NOMO-1 (cell line): ENCODE measurements around the gene FRMPD2.

Source experiments
- DNase-seq, 2 experiments: peaks; one replicate each; lab custom pipeline; 2025; ENCODE audit not compliant: unreplicated experiment in 2 of 2; lab: John Stamatoyannopoulos, UW

The FRMPD2 gene

DNA sequence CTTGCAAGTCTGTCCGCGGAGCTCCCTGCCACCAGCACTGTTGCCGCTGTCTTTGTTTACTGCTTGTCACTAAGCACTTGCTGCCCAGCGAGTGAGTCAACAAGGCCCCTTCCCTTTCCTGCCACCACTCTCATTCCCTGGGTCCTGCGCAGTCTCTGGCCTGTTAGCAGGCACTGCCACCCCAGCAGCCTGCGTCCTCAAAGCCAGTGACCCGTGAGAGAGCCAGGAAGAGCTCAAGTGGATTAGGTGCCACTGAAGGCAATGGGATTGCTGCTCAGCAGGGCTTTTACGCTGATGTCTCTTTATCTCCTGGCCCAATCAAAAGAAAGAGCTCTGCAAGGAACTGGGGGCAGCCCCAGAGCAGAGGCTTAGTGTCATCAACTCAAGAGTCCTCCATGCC lies at the start of gene FRMPD2:
TSS of gene FRMPD2 (minus strand) at position 61 of the 400 bp plus-strand sequence. CDS start 129 bp downstream, outside the sequence.
- no peak for DNase-seq

- no peak for DNase-seq
Measured at GRCh38 chr10:48322017-48322416, 47.5 kb upstream of the FRMPD2 start.

DNA sequence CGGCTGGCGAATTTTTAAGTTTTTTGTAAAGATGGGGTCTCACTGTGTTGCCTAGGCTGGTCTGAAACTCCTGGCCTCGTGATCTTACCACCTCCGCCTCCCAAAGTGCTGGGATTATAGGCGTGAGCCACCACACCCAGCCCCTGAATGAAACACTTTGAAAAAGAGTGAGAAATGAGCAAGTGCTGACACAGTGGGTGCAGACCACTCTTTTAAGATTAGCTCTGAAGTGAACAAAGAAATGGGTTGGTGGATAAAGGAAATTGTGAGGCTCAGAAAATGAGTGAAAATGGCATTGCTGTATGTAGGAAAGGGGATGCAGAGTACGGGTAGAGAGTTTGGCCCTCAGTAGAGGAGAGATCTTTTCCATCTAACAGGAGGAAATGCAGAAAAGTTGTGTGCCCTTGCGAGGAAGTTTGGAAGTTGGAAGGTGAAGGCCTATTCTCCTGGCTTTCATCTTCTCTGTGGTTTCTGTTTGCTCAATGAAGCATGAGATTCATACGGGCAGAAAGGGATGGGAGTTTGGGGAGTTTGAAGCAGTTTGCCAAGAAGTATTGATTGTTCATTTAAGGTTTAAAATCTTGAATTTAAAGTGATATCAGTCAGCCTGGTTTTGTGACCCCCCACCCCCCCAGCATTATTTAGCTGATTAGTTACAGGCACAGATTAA lies 43.0 kb upstream of the FRMPD2 start:
- no peak for DNase-seq

DNA sequence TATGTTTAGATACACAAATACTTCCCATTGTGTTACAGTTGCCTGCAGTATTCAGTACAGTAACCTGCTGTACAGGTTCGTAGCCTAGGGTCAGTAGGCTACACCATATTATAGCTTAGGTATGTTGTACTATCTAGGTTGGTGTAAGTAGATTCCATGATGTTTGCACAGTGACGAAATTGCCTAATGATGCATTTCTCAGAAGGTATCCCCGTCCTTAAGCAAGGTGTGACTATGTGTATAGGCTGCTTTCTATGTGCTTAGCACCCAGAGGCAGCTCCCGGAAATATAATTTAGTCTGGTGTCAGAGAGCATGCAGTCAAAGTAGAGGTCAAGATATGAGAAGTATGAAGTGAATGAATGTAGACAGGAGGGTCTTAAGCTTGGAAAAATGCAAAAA lies 41.7 kb upstream of the FRMPD2 start:
- no peak for DNase-seq

DNA sequence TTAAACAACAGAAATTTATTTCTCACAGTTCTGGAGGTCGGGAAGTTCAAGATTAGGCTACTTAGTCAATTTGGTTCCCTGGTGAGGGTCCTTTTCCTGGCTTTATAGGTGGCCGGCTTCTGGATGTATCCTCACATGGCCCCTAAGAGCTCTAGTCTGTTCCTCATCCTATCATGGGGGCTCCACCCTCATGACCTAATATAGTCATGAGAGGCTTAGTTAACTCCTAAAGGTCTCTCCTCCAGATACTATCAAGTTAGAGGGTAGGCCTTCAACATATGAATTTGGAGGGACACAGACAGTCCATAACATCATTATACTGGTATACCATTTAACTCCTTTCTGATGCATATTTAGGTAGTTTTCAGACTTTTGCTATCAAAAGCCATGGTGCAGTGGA lies 39.6 kb upstream of the FRMPD2 start:
- DNase-seq, result no peak

- DNase-seq, result peak in 1 of 2 experiments; percentile 3
Measured at GRCh38 chr10:48309711-48310226, 35.3 kb upstream of the FRMPD2 start.

DNA sequence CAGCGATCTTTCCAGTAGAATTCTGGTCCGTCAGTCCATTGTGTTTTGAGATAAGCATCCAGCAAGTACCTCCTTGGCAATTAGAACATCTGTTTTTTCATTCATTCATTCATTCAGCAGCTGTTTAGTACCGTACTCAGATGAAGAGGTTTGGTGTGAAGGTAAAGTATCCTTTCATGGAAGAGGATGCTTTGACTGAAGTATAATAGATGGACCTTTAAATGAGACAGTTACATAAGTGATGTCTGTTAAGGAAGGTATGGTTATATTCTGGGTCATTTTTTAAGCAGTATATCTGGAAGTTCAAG lies 33.2 kb upstream of the FRMPD2 start:
- DNase-seq, result peak in 1 of 2 experiments; percentile 3

- peak; percentile 50 to 57 for DNase-seq
Measured at GRCh38 chr10:48306870-48307710, 32.6 kb upstream of the FRMPD2 start.

DNA sequence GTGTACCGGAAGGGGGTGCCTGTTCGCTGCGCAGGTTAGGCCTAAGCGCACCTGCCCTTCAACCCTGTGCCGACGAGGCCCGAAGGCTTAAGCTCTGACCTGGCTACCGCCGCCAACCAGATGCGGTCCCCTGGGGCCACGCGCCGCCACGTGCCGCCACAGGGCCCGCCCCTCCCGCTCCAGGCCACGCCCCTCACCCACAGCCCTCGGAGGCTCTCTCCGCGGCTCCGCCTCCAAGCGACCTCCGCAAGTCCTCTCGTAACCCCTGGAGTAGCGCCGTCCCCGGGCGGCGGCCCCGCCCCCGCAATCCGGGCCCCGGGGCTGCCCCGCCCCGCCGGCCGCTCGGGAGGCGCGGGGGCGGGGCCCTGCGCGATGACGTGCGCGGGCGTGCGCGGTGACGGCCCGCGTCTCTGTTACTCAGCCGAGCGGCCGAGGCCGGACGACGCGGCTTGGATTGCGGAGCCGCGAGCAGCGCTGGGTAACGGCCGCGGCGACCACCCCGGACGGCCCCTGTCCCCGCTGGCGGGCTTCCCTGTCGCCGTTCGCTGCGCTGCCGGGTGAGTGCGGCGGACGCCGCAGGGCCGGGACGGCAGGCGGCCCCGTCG lies 31.9 kb upstream of the FRMPD2 start, which contains the start of gene MAPK8:
TSS of gene MAPK8 (plus strand) at position 413 of the 605 bp plus-strand sequence. CDS start 94,984 bp downstream, outside the sequence.
- DNase-seq, result peak; percentile 81 to 93

GRCh38 chr10:48305905-48306264 lies 31.4 kb upstream of the FRMPD2 start:
- no peak for DNase-seq

GRCh38 chr10:48302515-48303476 lies 28.3 kb upstream of the FRMPD2 start:
- DNase-seq, result no peak

DNA sequence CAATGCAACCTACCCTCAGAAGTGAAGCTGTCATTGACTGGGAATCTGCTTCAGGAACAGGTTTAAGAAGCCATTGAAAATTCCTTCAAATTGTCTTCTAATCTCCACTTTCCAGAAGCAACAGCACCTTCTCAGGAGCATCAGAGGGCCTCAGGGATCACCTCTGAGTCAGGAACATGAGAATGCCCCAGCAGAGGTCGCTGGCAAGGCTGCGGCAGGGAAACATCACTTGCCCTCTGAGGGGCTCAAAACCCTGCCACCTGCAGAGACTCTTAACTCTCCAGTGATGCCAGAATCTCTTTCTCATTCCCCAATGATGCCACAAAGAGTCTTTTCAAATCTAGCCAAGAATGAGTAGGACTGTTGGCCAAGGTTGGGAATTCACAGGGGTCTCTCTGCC lies 26.1 kb upstream of the FRMPD2 start:
- DNase-seq, result no peak

DNA sequence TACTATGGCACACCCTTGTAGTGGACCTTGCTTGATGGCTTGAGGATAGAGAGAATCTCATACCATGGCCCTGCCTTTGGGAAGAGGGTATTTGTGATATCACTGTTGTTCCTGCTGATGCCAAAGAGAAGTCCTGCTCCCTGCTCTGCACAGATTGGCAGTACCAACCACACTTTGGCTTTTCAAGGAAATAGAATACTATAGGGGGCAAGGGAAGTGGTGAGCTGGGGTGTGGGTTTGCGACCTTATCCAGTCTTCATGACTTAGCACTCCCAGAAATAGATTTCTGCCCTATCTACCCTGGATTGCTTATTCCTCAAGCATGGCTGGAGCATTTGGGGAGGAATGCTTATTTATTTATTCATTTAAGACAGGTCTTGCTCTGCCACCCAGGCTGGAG lies 25.2 kb upstream of the FRMPD2 start:
- no peak for DNase-seq

GRCh38 chr10:48299066-48299465 lies 24.6 kb upstream of the FRMPD2 start:
- no peak for DNase-seq

DNA sequence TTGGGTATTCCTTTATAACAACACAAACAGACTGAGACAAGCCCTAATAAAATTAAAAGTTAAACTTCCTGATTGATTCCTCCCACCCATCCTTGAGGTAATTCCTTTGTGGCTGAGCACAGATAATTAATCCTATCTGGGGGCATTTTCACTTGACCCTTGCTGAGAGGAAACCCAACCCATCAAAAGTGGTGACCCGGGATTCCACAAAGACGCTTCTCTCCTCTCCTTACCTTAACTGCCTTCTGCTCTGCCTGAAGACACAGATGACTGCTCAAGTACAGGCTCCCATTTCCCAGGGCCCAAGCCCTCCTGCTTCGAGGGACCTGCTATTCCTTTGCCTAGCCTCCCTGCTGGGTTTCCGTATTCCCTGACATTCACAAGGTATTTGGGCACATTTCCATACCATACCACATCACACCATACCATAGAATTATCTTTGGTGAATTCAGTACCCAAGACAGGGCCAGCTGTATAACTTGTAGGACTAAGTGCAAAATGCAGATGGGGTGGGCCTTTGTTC lies 22.1 kb upstream of the FRMPD2 start:
- DNase-seq, result no peak

GRCh38 chr10:48294431-48294830 lies 19.9 kb upstream of the FRMPD2 start:
- DNase-seq, result no peak

GRCh38 chr10:48292616-48293015 lies 18.1 kb upstream of the FRMPD2 start:
- no peak for DNase-seq

GRCh38 chr10:48291190-48291589 lies 16.7 kb upstream of the FRMPD2 start:
- no peak for DNase-seq

DNA sequence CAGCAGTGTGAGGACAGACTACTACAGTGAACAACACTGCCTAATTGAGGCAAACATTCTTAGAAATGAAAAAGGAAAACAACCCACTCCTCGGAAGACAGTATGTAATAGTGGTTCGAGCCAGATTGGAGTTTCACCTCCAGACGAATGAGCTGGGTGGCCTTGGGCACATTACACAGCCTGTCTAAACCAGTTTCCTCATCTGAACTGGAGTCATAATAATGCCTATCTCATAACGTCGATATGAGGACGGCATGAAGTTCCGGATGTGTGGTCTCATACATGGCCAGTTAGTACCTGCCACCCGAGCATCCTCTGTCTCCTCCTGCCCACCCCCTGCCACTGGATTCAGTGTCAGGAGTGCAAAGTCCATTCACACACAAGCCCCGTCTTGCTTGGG lies 15.8 kb upstream of the FRMPD2 start:
- no peak for DNase-seq
